ENCODE measurements around the gene ESX1. TPM values are rescaled to one million over a fixed set of nuclear protein-coding genes. Genes with fewer than 3 reads are reported as not detected.
A peak's percentile ranks its signal among the peaks of the same experiment; 100 is the strongest.
"Not testable (repeated sequence)": the region's sequence is repeated elsewhere in the genome, so short reads cannot be mapped to it uniquely, and the experiment has no call there.

ESX1 gene
- total and polyA plus RNA-seq, 5 donors = not detected

DNA sequence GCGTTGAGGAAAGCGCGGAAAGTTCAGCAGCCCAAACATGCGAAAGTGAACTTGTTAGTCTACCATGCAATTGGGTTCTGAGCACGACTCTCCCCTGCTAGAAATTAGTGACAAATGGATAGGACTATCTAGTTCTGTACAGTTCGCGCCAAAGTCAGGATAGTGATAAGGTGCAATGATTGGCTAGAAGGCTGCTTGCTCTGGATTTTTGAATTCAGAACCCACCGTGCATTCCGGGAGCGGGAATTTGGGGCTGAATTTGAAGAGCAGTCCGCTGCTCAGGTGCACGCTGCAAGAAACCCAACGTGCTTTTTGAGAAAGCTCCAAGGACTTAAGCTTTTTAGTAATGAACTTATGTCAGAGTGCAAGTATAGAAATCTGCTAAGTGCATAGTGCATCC lies 732 bp upstream of the ESX1 start:
- ATAC-seq = no peak
- no peak overlapping the region for H3K27ac ChIP-seq (ENCODE audit: low read length)
- intact Hi-C loops (cut with DNase I) = no loop called here
- no peaks in the 10 kb centered on the region for H3K27me3 ChIP-seq (ENCODE audit: control insufficient read depth, insufficient read depth)
- no peak overlapping the region for H3K4me3 ChIP-seq (ENCODE audit: low read length)
- DNase-seq = no peak
- H3K9me3 ChIP-seq (ENCODE audit: control insufficient read depth, low read length) = no peaks in the 10 kb centered on the region
- no peaks in the 10 kb centered on the region for H3K4me1 ChIP-seq (ENCODE audit: control insufficient read depth, insufficient read depth, low read length)
- 4% methylated on average over 13 of the region's 13 CpGs for WGBS

DNA sequence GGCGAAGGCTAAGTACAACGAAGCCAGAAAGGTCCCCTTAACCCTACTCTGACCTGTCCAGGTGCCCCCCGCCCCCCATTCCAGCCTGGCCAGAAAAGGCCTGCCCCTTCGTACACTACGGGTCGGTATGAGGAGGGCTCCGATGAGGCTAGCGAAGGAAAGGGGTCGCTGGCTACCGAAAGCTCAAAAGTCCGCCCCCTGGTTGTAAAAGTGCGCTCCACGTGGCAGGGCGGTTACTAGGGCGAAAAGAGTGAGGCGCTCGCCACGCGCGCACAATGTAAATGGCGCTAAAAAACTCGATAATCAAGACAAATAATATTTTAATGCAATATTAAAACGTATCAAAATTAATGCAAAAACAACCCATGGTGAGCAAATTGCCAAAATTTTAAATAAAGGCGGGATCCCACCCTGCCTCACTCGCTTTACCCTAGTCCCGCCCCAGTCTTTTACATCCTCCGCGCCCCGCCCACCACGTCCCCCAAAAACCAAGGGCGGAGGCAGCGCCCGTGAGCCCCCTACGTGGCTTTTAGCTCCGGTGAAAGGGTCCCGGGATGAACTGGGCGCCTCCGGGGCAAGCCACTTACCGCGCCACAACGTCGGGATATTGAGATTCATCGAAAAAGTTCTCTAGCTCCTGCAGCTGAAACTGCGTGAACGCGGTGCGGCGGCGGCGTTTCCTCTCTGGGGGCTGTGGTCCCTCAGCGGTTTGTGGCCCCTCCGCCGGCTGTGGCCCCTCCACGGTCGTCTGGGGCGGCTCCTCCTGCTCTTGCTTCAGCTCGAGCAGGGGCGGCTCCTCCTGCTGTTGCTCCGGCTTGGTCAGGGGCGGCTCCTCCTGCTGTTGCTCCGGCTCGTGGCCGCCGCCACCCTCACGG lies 929 bp downstream of the ESX1 start:
- intact Hi-C loops (cut with DNase I) = no loop called here
- WGBS = 2% methylated on average over 65 of the region's 65 CpGs
- no peak overlapping the region for H3K27ac ChIP-seq (ENCODE audit: low read length)
- H3K9me3 ChIP-seq (ENCODE audit: control insufficient read depth, low read length) = no peaks in the 10 kb centered on the region
- ATAC-seq = peak in 1 of 2 donors; percentile 26
- H3K27me3 ChIP-seq (ENCODE audit: control insufficient read depth, insufficient read depth) = no peaks in the 10 kb centered on the region
- H3K4me1 ChIP-seq (ENCODE audit: control insufficient read depth, insufficient read depth, low read length) = no peaks in the 10 kb centered on the region
- DNase-seq = no peak
- peak overlapping the region; percentile 41 for H3K4me3 ChIP-seq (ENCODE audit: low read length)

GRCh38 chrX:104250470-104250869 lies 4.3 kb downstream of the ESX1 start:
- DNase-seq (no peak), ATAC-seq (no peak)
- intact Hi-C loops (cut with DNase I) = no loop called here
- Histone ChIP-seq H3K4me1 (ENCODE audit: control insufficient read depth, insufficient read depth, low read length) (no peaks in the 10 kb centered on the region), H3K27ac (ENCODE audit: low read length) (no peak overlapping the region), H3K4me3 (ENCODE audit: low read length) (no peak overlapping the region), H3K9me3 (ENCODE audit: control insufficient read depth, low read length) (no peaks in the 10 kb centered on the region), H3K27me3 (ENCODE audit: control insufficient read depth, insufficient read depth) (no peaks in the 10 kb centered on the region)
- WGBS = 94% methylated on average over 17 of the region's 17 CpGs

DNA sequence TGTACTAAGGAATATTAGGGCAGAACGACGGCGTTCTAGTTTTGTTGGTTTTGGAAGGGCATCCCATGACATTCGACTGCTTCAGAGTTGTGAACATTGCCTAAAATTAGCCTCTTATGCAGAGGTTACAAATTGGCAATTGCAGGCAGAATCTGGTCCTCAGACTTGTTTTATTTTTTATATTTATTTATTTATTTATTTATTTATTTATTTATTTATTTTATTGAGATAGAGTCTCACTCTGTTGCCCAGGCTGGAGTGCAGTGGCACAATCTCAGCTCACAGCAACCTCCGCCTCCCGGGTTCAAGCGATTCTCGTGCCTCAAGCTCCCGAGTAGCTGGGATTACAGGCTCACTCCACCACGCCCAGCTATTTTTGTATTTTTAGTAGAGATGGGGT lies 24.7 kb downstream of the ESX1 start:
- intact Hi-C loops (cut with DNase I) = not testable (repeated sequence)
- 93% methylated on average over 10 of the region's 10 CpGs for whole genome bisulfite sequencing

GRCh38 chrX:104211187-104211586 lies 43.5 kb downstream of the ESX1 start:
- no peaks in the 10 kb centered on the region for H3K27me3 ChIP-seq (ENCODE audit: control insufficient read depth, insufficient read depth)
- intact Hi-C loops (cut with DNase I) = no loop called here
- H3K27ac ChIP-seq (ENCODE audit: low read length) = no peak overlapping the region
- no peak for DNase-seq
- WGBS = 80% methylated on average over 5 of the region's 5 CpGs
- no peak overlapping the region for H3K4me3 ChIP-seq (ENCODE audit: low read length)
- H3K9me3 ChIP-seq (ENCODE audit: control insufficient read depth, low read length) = no peaks in the 10 kb centered on the region
- no peak for ATAC-seq
- no peaks in the 10 kb centered on the region for H3K4me1 ChIP-seq (ENCODE audit: control insufficient read depth, insufficient read depth, low read length)

More for the DNA sequence above, 24.7 kb downstream of the ESX1 start:
- not testable (repeated sequence) for H3K4me1 ChIP-seq (ENCODE audit: control insufficient read depth, insufficient read depth, low read length); H3K9me3 ChIP-seq (ENCODE audit: control insufficient read depth, low read length); H3K27ac ChIP-seq (ENCODE audit: low read length); DNase-seq; H3K4me3 ChIP-seq (ENCODE audit: low read length); H3K27me3 ChIP-seq (ENCODE audit: control insufficient read depth, insufficient read depth); ATAC-seq

GRCh38 chrX:104205548-104205947 lies 49.2 kb downstream of the ESX1 start:
- intact Hi-C loops (cut with DNase I) = no loop called here

More at GRCh38 chrX:104205548-104205947, 49.2 kb downstream of the ESX1 start:
- Histone ChIP-seq H3K4me1 (ENCODE audit: control insufficient read depth, insufficient read depth, low read length) (no peaks in the 10 kb centered on the region), H3K9me3 (ENCODE audit: control insufficient read depth, low read length) (no peaks in the 10 kb centered on the region), H3K4me3 (ENCODE audit: low read length) (no peak overlapping the region), H3K27me3 (ENCODE audit: control insufficient read depth, insufficient read depth) (no peaks in the 10 kb centered on the region), H3K27ac (ENCODE audit: low read length) (no peak overlapping the region)
- DNase-seq (no peak), ATAC-seq (no peak)
- 90% methylated on average over 5 of the region's 5 CpGs for WGBS

Other genes with a start within 250 kb of the ESX1 start
- gene H2BW1, start 241.2 kb downstream of the ESX1 start, total RNA-seq = not detected
- gene H2BW1, start 241.2 kb downstream of the ESX1 start, polyA plus RNA-seq = not detected
- gene H2BW2, start 215.0 kb downstream of the ESX1 start, total RNA-seq = not detected
- not detected for gene H2BW2, start 215.0 kb downstream of the ESX1 start, polyA plus RNA-seq
- 1 to 10 TPM in 2 of 4 donors, under 1 TPM in 2; 0.40 to 1.4 (median 0.99) TPM for gene TMSB15C, start 178.7 kb downstream of the ESX1 start, total RNA-seq
- gene TMSB15C, start 178.7 kb downstream of the ESX1 start, polyA plus RNA-seq = 0.52 TPM
- 1 to 10 TPM in 2 of 4 donors, under 1 TPM in 2; 0.49 to 1.6 (median 0.98) TPM for gene ZCCHC18, start 142.4 kb downstream of the ESX1 start, total RNA-seq
- gene ZCCHC18, start 142.4 kb downstream of the ESX1 start, polyA plus RNA-seq = 0.70 TPM
- 10 to 100 TPM; 10.2 to 14.7 (median 12.8) TPM for gene SLC25A53, start 97.9 kb downstream of the ESX1 start, total RNA-seq
- 7.8 TPM for gene SLC25A53, start 97.9 kb downstream of the ESX1 start, polyA plus RNA-seq
- gene FAM199X, start 88.5 kb downstream of the ESX1 start, total RNA-seq = 10 to 100 TPM; 11.9 to 14.6 (median 13.4) TPM
- gene FAM199X, start 88.5 kb downstream of the ESX1 start, polyA plus RNA-seq = 6.8 TPM